GM23338 (cell line): Measurements from ENCODE around the gene CCDC38. TPM values are rescaled to one million over a fixed set of nuclear protein-coding genes. Genes with fewer than 3 reads are reported as not detected.

ENCODE experiments used
- ATAC-seq: fragments of 200-7000 bp; cut with Tn5 transposase; 3 replicates; pipeline ENCODE4 v1.9.1; 2020
- DNase-seq: peaks from one replicate; pipeline ENCODE4 v3.0.0-alpha.2; 2015; ENCODE audit warnings: low spot score
- H2AFZ ChIP-seq: fragments of 200-600 bp; sonication (generic); 2 replicates; pipeline ENCODE4 v1.8.0; 2016; ENCODE audit warnings: antibody characterized with exemption, mild to moderate bottlenecking, moderate library complexity
- H3F3A ChIP-seq: fragments of 200-600 bp; sonication (generic); replicated peaks from 2 replicates; pipeline ENCODE4 v1.8.0; 2017; ENCODE audit warnings: antibody characterized with exemption, mixed run types, low read depth
- H3K27ac ChIP-seq: fragments of 200-600 bp; sonication (generic); 2 replicates; pipeline ENCODE4 v1.6.1; 2016; ENCODE audit warnings: low read depth
- H3K27me3 ChIP-seq: fragments of 200-600 bp; sonication (generic); 2 replicates; pipeline ENCODE4 v1.8.0; 2016; ENCODE audit warnings: mild to moderate bottlenecking, mixed run types, moderate library complexity; ENCODE audit not compliant: insufficient read depth
- H3K36me3 ChIP-seq: fragments of 200-600 bp; sonication (generic); 2 replicates; pipeline ENCODE4 v1.8.0; 2016; ENCODE audit warnings: mild to moderate bottlenecking; ENCODE audit not compliant: insufficient read depth
- H3K4me1 ChIP-seq: fragments of 200-600 bp; sonication (generic); 2 replicates; pipeline ENCODE4 v1.8.0; 2016; ENCODE audit warnings: mild to moderate bottlenecking, moderate library complexity; ENCODE audit not compliant: insufficient read depth
- H3K4me2 ChIP-seq: fragments of 200-600 bp; sonication (generic); 2 replicates; pipeline ENCODE4 v1.7.1; 2017; ENCODE audit warnings: mixed run types
- H3K4me3 ChIP-seq: fragments of 200-600 bp; sonication (generic); 2 replicates; pipeline ENCODE4 v1.6.1; 2016; ENCODE audit warnings: mixed run types
- H3K79me2 ChIP-seq: fragments of 200-600 bp; sonication (generic); replicated peaks from 2 replicates; pipeline ENCODE4 v1.8.0; 2017; ENCODE audit warnings: mild to moderate bottlenecking; ENCODE audit not compliant: insufficient read depth
- H3K9me2 ChIP-seq: fragments of 200-600 bp; sonication (generic); 2 replicates; pipeline ENCODE4 v1.8.0; 2017; ENCODE audit not compliant: insufficient read depth
- H4K20me1 ChIP-seq: fragments of 200-600 bp; sonication (generic); replicated peaks from 2 replicates; pipeline ENCODE4 v1.8.0; 2017; ENCODE audit warnings: mild to moderate bottlenecking; ENCODE audit not compliant: insufficient read depth
- H3K27ac Mint-ChIP-seq: 2 replicates; pipeline ENCODE4 v1.8.0; 2020; ENCODE audit warnings: inconsistent platforms, mild to moderate bottlenecking, moderate library complexity, mixed read lengths
- H3K27me3 Mint-ChIP-seq: 3 replicates; pipeline ENCODE4 v1.8.0; 2022; ENCODE audit warnings: low read depth, mild to moderate bottlenecking, moderate library complexity, mixed read lengths, inconsistent platforms; ENCODE audit not compliant: insufficient read depth, poor library complexity
- H3K36me3 Mint-ChIP-seq: 3 replicates; pipeline ENCODE4 v1.8.0; 2021; ENCODE audit warnings: low read depth, mild to moderate bottlenecking, inconsistent platforms, moderate library complexity, mixed read lengths
- H3K4me1 Mint-ChIP-seq: 3 replicates; pipeline ENCODE4 v1.8.0; 2020; ENCODE audit warnings: mild to moderate bottlenecking, inconsistent platforms, mixed read lengths
- H3K4me3 Mint-ChIP-seq: 3 replicates; pipeline ENCODE4 v1.8.0; 2021; ENCODE audit warnings: moderate library complexity, mild to moderate bottlenecking, inconsistent platforms, mixed read lengths
- H3K9me3 Mint-ChIP-seq: 3 replicates; pipeline ENCODE4 v1.8.0; 2020; ENCODE audit warnings: moderate library complexity, mild to moderate bottlenecking, inconsistent platforms, mixed read lengths
- EZH2 ChIP-seq: fragments of 200-600 bp; sonication (generic); IDR thresholded peaks from one replicate; pipeline ENCODE4 v1.8.0; 2017; ENCODE audit warnings: antibody characterized with exemption, mild to moderate bottlenecking, low read depth; ENCODE audit not compliant: unreplicated experiment
- EZH2phosphoT487 ChIP-seq: fragments of 200-600 bp; sonication (generic); IDR thresholded peaks from one replicate; pipeline ENCODE4 v1.8.1; 2018; ENCODE audit warnings: antibody characterized with exemption; ENCODE audit not compliant: unreplicated experiment
- JUNB ChIP-seq: IDR thresholded peaks from one replicate; pipeline ENCODE4 v1.6.1; 2016; ENCODE audit warnings: antibody characterized with exemption; ENCODE audit not compliant: unreplicated experiment
- NANOG ChIP-seq: IDR thresholded peaks from 2 replicates; pipeline ENCODE4 v1.6.1; 2016; ENCODE audit warnings: antibody characterized with exemption, borderline replicate concordance
- POLR2AphosphoS5 ChIP-seq: IDR thresholded peaks from 2 replicates; pipeline ENCODE4 v1.6.1; 2016; ENCODE audit warnings: antibody characterized with exemption, low read depth
- STAT1 ChIP-seq: IDR thresholded peaks from one replicate; pipeline ENCODE4 v1.6.1; 2016; ENCODE audit warnings: antibody characterized with exemption; ENCODE audit not compliant: unreplicated experiment
- polyA plus RNA-seq: library from polyadenylated mRNA; unstranded; fragments of >200 nt; fragmentation: Nextera tagmentation; extraction: Ambion mirVana; gene quantifications from 2 replicates; pipeline ENCODE4 v1.2.1, GENCODE V29; 2016
- total RNA-seq: library from RNA; depleted of rRNA; stranded (reverse); fragments of >200 nt; shearing (Covaris generic); gene quantifications from 2 replicates; pipeline ENCODE4 v1.2.3, GENCODE V29; 2014
- TF ChIP-seq, protein P1 (sequence below), 2 experiments: fragments of 200-600 bp in 1 of 2; sonication (generic) in 1 of 2; conservative IDR thresholded peaks; 2 replicates each; pipeline versions ENCODE4 v1.5.1 to v1.6.1; 2016 to 2017; ENCODE audit warnings: antibody characterized with exemption in 2 of 2, low read depth in 2 of 2, mild to moderate bottlenecking in 2 of 2, moderate library complexity in 1 of 2
- TF ChIP-seq, protein P2 (sequence below): fragments of 250-450 bp; sonication (Bioruptor Pico); IDR thresholded peaks from 2 replicates; pipeline ENCODE4 v1.5.0; 2020; ENCODE audit warnings: mild to moderate bottlenecking, moderate library complexity
- TF ChIP-seq, protein P3 (sequence below): IDR thresholded peaks from one replicate; pipeline ENCODE4 v1.6.1; 2018; ENCODE audit warnings: antibody characterized with exemption; ENCODE audit not compliant: unreplicated experiment
- TF ChIP-seq, protein P4 (sequence below): IDR thresholded peaks from 2 replicates; pipeline ENCODE4 v1.6.1; 2016; ENCODE audit warnings: antibody characterized with exemption

CCDC38 gene
- total and polyA plus RNA-seq, 2 experiments from 2014 or later, result not detected

DNA sequence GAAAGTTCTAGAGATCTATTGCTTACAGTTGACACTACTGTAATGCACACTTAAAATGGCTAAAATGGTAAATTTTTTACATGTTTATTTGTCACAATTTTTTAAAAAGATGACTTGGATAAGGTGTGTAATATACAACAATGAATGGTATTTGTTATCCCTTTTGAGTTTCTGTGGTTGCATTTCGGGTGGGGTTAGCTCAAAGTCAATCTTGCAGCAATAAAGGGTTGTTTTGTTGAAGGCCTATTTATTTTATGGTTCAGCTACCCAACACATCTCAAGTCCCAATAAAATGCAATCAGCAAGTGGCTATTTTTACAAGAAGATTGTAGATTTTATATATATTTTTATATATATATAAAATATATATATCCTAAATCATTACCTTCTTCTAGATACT is 61.5 kb downstream of the CCDC38 start:
- H3K9me3 Mint-ChIP-seq, result peaks cover 9% of the 10 kb centered on the region
- Histone ChIP-seq H3K4me2 (no peak overlapping the region), H4K20me1 (no peaks in the 10 kb centered on the region), H3K79me2 (no peaks in the 10 kb centered on the region), H3K27ac (no peak overlapping the region), H2AFZ (no peak overlapping the region), H3K4me1 (no peaks in the 10 kb centered on the region), H3K27me3 (no peaks in the 10 kb centered on the region), H3K36me3 (no peaks in the 10 kb centered on the region), H3K4me3 (no peak overlapping the region), H3K9me2 (no peaks in the 10 kb centered on the region), H3F3A (no peaks in the 10 kb centered on the region)
- no peak overlapping the region for H3K27ac Mint-ChIP-seq
- TF ChIP-seq, protein P1, sequence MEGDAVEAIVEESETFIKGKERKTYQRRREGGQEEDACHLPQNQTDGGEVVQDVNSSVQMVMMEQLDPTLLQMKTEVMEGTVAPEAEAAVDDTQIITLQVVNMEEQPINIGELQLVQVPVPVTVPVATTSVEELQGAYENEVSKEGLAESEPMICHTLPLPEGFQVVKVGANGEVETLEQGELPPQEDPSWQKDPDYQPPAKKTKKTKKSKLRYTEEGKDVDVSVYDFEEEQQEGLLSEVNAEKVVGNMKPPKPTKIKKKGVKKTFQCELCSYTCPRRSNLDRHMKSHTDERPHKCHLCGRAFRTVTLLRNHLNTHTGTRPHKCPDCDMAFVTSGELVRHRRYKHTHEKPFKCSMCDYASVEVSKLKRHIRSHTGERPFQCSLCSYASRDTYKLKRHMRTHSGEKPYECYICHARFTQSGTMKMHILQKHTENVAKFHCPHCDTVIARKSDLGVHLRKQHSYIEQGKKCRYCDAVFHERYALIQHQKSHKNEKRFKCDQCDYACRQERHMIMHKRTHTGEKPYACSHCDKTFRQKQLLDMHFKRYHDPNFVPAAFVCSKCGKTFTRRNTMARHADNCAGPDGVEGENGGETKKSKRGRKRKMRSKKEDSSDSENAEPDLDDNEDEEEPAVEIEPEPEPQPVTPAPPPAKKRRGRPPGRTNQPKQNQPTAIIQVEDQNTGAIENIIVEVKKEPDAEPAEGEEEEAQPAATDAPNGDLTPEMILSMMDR (conservative IDR thresholded peaks at IDR 0.05; ENCODE audit: low read depth in 2 of 2), result no peak
- no peaks in the 10 kb centered on the region for H3K4me1 Mint-ChIP-seq
- DNase-seq (no peak), ATAC-seq (no peak)
- peaks cover 9% of the 10 kb centered on the region; the same call in 2 of the 3 replicates for H3K36me3 Mint-ChIP-seq
- H3K4me3 Mint-ChIP-seq, result no peak overlapping the region
- H3K27me3 Mint-ChIP-seq, result no peaks in the 10 kb centered on the region

DNA sequence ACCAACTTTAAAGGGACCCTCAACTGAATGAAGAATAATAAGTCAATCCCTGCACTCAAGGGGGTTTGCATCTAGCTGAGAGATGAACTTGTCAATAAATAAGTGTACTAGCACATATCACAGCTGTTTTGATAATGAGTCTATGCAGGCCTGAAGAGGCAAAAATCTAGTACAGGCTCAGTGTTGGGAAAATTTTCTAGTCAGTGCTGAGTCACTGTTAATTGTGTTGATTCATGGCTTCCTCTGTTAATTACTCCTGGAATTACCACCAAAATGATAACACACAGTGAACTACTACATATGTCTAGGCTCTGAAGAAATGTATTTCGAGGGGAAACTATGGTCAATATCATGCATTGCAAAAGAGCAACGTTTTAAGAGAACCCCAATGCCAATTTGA is 64.8 kb downstream of the CCDC38 start:
- Histone ChIP-seq H3K27ac (no peak overlapping the region), H3K79me2 (no peaks in the 10 kb centered on the region), H4K20me1 (no peaks in the 10 kb centered on the region), H3K36me3 (no peaks in the 10 kb centered on the region), H3F3A (no peaks in the 10 kb centered on the region), H3K27me3 (no peaks in the 10 kb centered on the region), H3K4me2 (no peak overlapping the region), H3K4me3 (no peak overlapping the region), H3K9me2 (no peaks in the 10 kb centered on the region), H2AFZ (no peak overlapping the region), H3K4me1 (peaks cover 23% of the 10 kb centered on the region)
- no peak overlapping the region for H3K4me3 Mint-ChIP-seq
- peaks cover 9% of the 10 kb centered on the region for H3K9me3 Mint-ChIP-seq
- no peak overlapping the region for H3K27ac Mint-ChIP-seq
- ATAC-seq, result no peak
- peaks cover 15% of the 10 kb centered on the region; the same call in 2 of the 3 replicates for H3K36me3 Mint-ChIP-seq
- no peak for DNase-seq
- peaks cover 20% of the 10 kb centered on the region for H3K4me1 Mint-ChIP-seq
- H3K27me3 Mint-ChIP-seq, result no peaks in the 10 kb centered on the region
- TF ChIP-seq NANOG (no peak), POLR2AphosphoS5 (no peak), EZH2phosphoT487 (no peak), JUNB (no peak), STAT1 (no peak), EZH2 (no peak)
- TF ChIP-seq, protein P2, sequence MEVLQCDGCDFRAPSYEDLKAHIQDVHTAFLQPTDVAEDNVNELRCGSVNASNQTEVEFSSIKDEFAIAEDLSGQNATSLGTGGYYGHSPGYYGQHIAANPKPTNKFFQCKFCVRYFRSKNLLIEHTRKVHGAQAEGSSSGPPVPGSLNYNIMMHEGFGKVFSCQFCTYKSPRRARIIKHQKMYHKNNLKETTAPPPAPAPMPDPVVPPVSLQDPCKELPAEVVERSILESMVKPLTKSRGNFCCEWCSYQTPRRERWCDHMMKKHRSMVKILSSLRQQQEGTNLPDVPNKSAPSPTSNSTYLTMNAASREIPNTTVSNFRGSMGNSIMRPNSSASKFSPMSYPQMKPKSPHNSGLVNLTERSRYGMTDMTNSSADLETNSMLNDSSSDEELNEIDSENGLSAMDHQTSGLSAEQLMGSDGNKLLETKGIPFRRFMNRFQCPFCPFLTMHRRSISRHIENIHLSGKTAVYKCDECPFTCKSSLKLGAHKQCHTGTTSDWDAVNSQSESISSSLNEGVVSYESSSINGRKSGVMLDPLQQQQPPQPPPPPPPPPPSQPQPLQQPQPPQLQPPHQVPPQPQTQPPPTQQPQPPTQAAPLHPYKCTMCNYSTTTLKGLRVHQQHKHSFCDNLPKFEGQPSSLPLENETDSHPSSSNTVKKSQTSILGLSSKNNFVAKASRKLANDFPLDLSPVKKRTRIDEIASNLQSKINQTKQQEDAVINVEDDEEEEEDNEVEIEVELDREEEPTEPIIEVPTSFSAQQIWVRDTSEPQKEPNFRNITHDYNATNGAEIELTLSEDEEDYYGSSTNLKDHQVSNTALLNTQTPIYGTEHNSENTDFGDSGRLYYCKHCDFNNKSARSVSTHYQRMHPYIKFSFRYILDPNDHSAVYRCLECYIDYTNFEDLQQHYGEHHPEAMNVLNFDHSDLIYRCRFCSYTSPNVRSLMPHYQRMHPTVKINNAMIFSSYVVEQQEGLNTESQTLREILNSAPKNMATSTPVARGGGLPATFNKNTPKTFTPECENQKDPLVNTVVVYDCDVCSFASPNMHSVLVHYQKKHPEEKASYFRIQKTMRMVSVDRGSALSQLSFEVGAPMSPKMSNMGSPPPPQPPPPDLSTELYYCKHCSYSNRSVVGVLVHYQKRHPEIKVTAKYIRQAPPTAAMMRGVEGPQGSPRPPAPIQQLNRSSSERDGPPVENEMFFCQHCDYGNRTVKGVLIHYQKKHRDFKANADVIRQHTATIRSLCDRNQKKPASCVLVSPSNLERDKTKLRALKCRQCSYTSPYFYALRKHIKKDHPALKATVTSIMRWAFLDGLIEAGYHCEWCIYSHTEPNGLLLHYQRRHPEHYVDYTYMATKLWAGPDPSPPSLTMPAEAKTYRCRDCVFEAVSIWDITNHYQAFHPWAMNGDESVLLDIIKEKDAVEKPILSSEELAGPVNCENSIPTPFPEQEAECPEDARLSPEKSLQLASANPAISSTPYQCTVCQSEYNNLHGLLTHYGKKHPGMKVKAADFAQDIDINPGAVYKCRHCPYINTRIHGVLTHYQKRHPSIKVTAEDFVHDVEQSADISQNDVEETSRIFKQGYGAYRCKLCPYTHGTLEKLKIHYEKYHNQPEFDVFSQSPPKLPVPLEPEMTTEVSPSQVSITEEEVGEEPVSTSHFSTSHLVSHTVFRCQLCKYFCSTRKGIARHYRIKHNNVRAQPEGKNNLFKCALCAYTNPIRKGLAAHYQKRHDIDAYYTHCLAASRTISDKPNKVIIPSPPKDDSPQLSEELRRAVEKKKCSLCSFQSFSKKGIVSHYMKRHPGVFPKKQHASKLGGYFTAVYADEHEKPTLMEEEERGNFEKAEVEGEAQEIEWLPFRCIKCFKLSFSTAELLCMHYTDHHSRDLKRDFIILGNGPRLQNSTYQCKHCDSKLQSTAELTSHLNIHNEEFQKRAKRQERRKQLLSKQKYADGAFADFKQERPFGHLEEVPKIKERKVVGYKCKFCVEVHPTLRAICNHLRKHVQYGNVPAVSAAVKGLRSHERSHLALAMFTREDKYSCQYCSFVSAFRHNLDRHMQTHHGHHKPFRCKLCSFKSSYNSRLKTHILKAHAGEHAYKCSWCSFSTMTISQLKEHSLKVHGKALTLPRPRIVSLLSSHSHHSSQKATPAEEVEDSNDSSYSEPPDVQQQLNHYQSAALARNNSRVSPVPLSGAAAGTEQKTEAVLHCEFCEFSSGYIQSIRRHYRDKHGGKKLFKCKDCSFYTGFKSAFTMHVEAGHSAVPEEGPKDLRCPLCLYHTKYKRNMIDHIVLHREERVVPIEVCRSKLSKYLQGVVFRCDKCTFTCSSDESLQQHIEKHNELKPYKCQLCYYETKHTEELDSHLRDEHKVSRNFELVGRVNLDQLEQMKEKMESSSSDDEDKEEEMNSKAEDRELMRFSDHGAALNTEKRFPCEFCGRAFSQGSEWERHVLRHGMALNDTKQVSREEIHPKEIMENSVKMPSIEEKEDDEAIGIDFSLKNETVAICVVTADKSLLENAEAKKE (CRISPR knock-in tag), result no peak
- TF ChIP-seq, protein P3, sequence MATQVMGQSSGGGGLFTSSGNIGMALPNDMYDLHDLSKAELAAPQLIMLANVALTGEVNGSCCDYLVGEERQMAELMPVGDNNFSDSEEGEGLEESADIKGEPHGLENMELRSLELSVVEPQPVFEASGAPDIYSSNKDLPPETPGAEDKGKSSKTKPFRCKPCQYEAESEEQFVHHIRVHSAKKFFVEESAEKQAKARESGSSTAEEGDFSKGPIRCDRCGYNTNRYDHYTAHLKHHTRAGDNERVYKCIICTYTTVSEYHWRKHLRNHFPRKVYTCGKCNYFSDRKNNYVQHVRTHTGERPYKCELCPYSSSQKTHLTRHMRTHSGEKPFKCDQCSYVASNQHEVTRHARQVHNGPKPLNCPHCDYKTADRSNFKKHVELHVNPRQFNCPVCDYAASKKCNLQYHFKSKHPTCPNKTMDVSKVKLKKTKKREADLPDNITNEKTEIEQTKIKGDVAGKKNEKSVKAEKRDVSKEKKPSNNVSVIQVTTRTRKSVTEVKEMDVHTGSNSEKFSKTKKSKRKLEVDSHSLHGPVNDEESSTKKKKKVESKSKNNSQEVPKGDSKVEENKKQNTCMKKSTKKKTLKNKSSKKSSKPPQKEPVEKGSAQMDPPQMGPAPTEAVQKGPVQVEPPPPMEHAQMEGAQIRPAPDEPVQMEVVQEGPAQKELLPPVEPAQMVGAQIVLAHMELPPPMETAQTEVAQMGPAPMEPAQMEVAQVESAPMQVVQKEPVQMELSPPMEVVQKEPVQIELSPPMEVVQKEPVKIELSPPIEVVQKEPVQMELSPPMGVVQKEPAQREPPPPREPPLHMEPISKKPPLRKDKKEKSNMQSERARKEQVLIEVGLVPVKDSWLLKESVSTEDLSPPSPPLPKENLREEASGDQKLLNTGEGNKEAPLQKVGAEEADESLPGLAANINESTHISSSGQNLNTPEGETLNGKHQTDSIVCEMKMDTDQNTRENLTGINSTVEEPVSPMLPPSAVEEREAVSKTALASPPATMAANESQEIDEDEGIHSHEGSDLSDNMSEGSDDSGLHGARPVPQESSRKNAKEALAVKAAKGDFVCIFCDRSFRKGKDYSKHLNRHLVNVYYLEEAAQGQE, result no peak
- TF ChIP-seq, protein P4, sequence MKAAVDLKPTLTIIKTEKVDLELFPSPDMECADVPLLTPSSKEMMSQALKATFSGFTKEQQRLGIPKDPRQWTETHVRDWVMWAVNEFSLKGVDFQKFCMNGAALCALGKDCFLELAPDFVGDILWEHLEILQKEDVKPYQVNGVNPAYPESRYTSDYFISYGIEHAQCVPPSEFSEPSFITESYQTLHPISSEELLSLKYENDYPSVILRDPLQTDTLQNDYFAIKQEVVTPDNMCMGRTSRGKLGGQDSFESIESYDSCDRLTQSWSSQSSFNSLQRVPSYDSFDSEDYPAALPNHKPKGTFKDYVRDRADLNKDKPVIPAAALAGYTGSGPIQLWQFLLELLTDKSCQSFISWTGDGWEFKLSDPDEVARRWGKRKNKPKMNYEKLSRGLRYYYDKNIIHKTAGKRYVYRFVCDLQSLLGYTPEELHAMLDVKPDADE, result no peak
